NCI-H345 treated with DMSO at 0.1 percent for 48 hours (cell line): ENCODE measurements around the gene XPO5.
"Not testable (repeated sequence)": the region's sequence is repeated elsewhere in the genome, so short reads cannot be mapped to it uniquely, and the experiment has no call there.

Experiments used
- DNase-seq: peaks from one replicate; lab custom pipeline; 2025; ENCODE audit not compliant: unreplicated experiment; lab: John Stamatoyannopoulos, UW

Gene XPO5

GRCh38 chr6:43499028-43499815, 76.6 kb downstream of the XPO5 start:
- DNase-seq, result no peak

GRCh38 chr6:43498291-43498690, 77.5 kb downstream of the XPO5 start:
- DNase-seq, result not testable (repeated sequence)

- DNase-seq, result no peak
Measured at GRCh38 chr6:43497689-43498088, 78.1 kb downstream of the XPO5 start.

- no peak for DNase-seq
Measured at GRCh38 chr6:43497129-43497396, 78.8 kb downstream of the XPO5 start.

GRCh38 chr6:43496370-43497128, 79.3 kb downstream of the XPO5 start:
- DNase-seq, result no peak

GRCh38 chr6:43495409-43495941, 80.4 kb downstream of the XPO5 start:
- DNase-seq, result no peak

GRCh38 chr6:43494766-43495165, 81.1 kb downstream of the XPO5 start:
- no peak for DNase-seq

GRCh38 chr6:43494321-43494720, 81.5 kb downstream of the XPO5 start:
- DNase-seq, result no peak

- DNase-seq, result no peak
Measured at GRCh38 chr6:43493833-43494232, 82.0 kb downstream of the XPO5 start.

GRCh38 chr6:43493230-43493629, 82.6 kb downstream of the XPO5 start:
- DNase-seq, result no peak

- DNase-seq, result no peak
Measured at GRCh38 chr6:43492673-43493072, 83.2 kb downstream of the XPO5 start.

GRCh38 chr6:43491750-43492661, 83.8 kb downstream of the XPO5 start:
- no peak for DNase-seq

- DNase-seq, result no peak
Measured at GRCh38 chr6:43490523-43490939, 85.3 kb downstream of the XPO5 start.

GRCh38 chr6:43489277-43490072, 86.4 kb downstream of the XPO5 start:
- DNase-seq, result no peak

GRCh38 chr6:43488667-43489276, 87.1 kb downstream of the XPO5 start:
- DNase-seq, result no peak

- DNase-seq, result no peak
Measured at GRCh38 chr6:43481591-43482236, 94.1 kb downstream of the XPO5 start.

GRCh38 chr6:43481075-43481474, 94.8 kb downstream of the XPO5 start:
- DNase-seq, result no peak

- no peak for DNase-seq
Measured at GRCh38 chr6:43478008-43478372, 97.8 kb downstream of the XPO5 start.

- peak; percentile 66 for DNase-seq
Measured at GRCh38 chr6:43477235-43478007, 98.4 kb downstream of the XPO5 start, which contains the start of gene TJAP1. Gene TJAP1, plus strand, starts transcription at chr6:43477570. Its CDS starts 21,432 bp downstream, at chr6:43499002.
